Measurements from ENCODE around the gene STIM1. TPM values are rescaled to one million over a fixed set of nuclear protein-coding genes. Genes with fewer than 3 reads are reported as not detected.

STIM1 gene
- total RNA-seq, 1 experiment from 2014 or later = 28.3 TPM

DNA sequence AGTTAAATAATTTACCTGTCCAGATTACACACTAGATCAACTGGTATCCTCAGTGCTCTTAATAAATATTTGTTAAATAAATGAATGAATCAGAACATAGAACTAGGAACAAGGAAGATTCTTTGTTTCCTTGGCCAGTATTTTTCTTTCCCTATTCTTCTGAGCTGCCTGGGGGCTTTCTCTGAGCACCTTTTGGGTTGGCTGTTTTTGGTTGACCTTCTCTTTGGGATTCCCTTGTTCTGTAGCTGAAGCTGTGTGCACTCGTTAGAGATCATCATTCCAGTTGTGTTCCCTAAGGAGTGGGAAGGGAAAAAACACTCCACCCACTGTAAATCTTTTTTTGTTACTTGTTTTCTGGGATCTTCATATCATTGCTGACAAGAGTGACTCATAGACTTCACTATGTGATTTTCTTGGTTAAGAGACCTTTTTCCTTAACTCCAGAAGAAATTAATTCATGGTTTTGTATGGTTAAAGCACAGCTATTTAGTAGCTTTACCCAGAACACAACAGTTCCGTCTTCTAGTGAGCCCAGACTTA lies 84.3 kb downstream of the STIM1 start:
- peaks cover 11% of the 10 kb centered on the region for H3K4me1 ChIP-seq (replicated peaks; ENCODE audit: insufficient read depth)
- peaks cover 3% of the 10 kb centered on the region; the same call in 1 of the 2 replicates for H3F3A ChIP-seq (ENCODE audit: insufficient read depth, low read depth)
- DNase-seq = no peak
- no peaks in the 10 kb centered on the region for H3K9me3 ChIP-seq (ENCODE audit: insufficient read depth, low read depth)
- H3K4me2 ChIP-seq = peak overlapping the region; percentile 1; the same call in 1 of the 2 replicates
- H2AFZ ChIP-seq = no peak overlapping the region
- intact Hi-C loops (cut with micrococcal nuclease; ENCODE audit: unreplicated experiment) = no loop called here
- POLR2A ChIA-PET (ENCODE audit: unreplicated experiment) = no interaction called here
- BruUV-seq (replicated peaks) = no TSS peak
- H3K4me3 ChIP-seq = no peak overlapping the region
- no peaks in the 10 kb centered on the region for H3K36me3 ChIP-seq (ENCODE audit: low read depth)
- no peaks in the 10 kb centered on the region for H3K79me2 ChIP-seq (ENCODE audit: low read depth)
- H3K27ac ChIP-seq = peak overlapping the region; percentile 32; the same call in 1 of the 2 replicates
- CTCF ChIA-PET = no interaction called here
- H3K27me3 ChIP-seq (ENCODE audit: insufficient read depth, low read depth) = no peaks in the 10 kb centered on the region
- no peaks in the 10 kb centered on the region for H3K9me2 ChIP-seq (ENCODE audit: insufficient read depth)
- H4K20me1 ChIP-seq (ENCODE audit: insufficient read depth) = no peaks in the 10 kb centered on the region
- TF ChIP-seq EZH2 (IDR thresholded peaks at IDR 0.05; ENCODE audit: low read depth) = no peak
- TF ChIP-seq, protein P1, sequence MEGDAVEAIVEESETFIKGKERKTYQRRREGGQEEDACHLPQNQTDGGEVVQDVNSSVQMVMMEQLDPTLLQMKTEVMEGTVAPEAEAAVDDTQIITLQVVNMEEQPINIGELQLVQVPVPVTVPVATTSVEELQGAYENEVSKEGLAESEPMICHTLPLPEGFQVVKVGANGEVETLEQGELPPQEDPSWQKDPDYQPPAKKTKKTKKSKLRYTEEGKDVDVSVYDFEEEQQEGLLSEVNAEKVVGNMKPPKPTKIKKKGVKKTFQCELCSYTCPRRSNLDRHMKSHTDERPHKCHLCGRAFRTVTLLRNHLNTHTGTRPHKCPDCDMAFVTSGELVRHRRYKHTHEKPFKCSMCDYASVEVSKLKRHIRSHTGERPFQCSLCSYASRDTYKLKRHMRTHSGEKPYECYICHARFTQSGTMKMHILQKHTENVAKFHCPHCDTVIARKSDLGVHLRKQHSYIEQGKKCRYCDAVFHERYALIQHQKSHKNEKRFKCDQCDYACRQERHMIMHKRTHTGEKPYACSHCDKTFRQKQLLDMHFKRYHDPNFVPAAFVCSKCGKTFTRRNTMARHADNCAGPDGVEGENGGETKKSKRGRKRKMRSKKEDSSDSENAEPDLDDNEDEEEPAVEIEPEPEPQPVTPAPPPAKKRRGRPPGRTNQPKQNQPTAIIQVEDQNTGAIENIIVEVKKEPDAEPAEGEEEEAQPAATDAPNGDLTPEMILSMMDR (conservative IDR thresholded peaks at IDR 0.05) = no peak

DNA sequence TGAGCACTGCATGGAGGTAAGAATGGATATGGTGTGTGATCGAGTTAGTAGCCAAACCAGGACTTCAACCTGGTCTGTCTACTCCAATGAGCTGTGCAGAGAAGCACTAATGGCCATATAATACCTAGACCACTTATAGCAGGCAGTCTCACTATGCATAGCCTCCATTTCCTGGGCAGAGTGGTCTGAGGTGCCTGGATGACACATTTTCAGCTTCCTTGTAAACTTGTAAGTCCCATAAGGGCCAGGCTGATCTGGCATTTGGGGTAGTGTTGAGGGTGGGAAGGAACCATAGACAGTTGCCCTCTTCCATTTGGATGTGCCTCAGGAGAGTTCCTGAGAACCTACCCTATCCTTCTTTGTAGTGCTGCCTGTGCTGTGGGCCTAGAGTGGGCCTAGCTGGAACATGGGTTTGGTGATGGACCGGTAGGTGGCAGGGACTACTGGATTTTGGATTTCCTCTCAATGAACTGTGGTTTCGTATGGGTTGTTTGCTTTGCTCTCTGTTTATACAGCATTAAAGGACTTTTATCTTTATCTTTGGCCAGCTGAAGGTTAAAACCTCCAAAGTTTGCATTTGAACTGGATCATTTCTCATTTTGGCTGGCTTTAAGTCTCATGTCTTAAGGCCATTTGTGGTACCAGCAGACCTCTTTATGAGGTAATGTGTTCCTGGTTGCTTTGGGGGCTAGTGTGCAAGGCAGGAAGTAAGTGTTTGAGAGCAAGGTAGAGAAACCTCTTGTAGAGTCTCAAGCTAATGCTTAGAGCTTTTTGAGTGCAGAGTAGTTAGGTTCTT lies 86.9 kb downstream of the STIM1 start:
- Histone ChIP-seq H3K36me3 (ENCODE audit: low read depth) (no peaks in the 10 kb centered on the region), H3K4me3 (no peak overlapping the region), H4K20me1 (ENCODE audit: insufficient read depth) (no peaks in the 10 kb centered on the region), H3K4me2 (no peak overlapping the region), H3K9me2 (ENCODE audit: insufficient read depth) (no peaks in the 10 kb centered on the region), H3F3A (ENCODE audit: insufficient read depth, low read depth) (peaks cover 3% of the 10 kb centered on the region; the same call in 1 of the 2 replicates), H3K27me3 (ENCODE audit: insufficient read depth, low read depth) (no peaks in the 10 kb centered on the region), H3K9me3 (ENCODE audit: insufficient read depth, low read depth) (no peaks in the 10 kb centered on the region), H3K79me2 (ENCODE audit: low read depth) (no peaks in the 10 kb centered on the region), H3K4me1 (replicated peaks; ENCODE audit: insufficient read depth) (peaks cover 11% of the 10 kb centered on the region), H3K27ac (no peak overlapping the region), H2AFZ (no peak overlapping the region)
- POLR2A ChIA-PET (ENCODE audit: unreplicated experiment) = no interaction called here
- TF ChIP-seq, protein P1 (conservative IDR thresholded peaks at IDR 0.05) = no peak
- no peak for TF ChIP-seq EZH2 (IDR thresholded peaks at IDR 0.05; ENCODE audit: low read depth)
- intact Hi-C loops (cut with micrococcal nuclease; ENCODE audit: unreplicated experiment) = no loop called here
- no peak for DNase-seq
- CTCF ChIA-PET = no interaction called here
- no TSS peak for BruUV-seq (replicated peaks)

DNA sequence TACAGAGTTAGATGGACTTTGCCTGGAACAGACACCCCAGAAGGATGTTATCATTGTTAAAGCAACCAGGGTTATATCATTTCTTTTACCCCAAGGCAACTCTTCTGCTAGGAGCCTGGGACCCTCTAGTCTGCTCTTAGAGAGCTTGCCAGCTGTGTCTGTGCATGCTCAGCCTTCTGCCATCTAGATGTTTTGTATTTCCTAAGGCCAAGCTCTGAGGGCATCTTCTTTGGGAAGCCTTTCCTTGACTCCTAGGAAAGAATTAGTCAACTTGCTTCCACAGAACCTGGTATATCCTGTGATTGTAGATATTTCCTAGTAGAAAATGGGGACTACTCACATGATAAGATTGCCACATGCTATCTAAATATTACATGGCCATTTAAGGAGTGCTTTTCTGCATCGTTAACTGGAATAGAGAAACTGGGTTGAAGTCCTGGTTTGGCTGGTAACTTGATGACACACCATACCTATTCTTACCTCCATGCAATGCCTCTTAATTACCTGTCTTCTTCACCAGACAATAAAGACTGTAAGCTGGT lies 87.6 kb downstream of the STIM1 start:
- H3K4me3 ChIP-seq = no peak overlapping the region
- H4K20me1 ChIP-seq (ENCODE audit: insufficient read depth) = no peaks in the 10 kb centered on the region
- peaks cover 11% of the 10 kb centered on the region for H3K4me1 ChIP-seq (replicated peaks; ENCODE audit: insufficient read depth)
- H2AFZ ChIP-seq = no peak overlapping the region
- H3K9me3 ChIP-seq (ENCODE audit: insufficient read depth, low read depth) = no peaks in the 10 kb centered on the region
- no peaks in the 10 kb centered on the region for H3K27me3 ChIP-seq (ENCODE audit: insufficient read depth, low read depth)
- no peaks in the 10 kb centered on the region for H3K79me2 ChIP-seq (ENCODE audit: low read depth)
- no peak for DNase-seq
- no TSS peak for BruUV-seq (replicated peaks)
- no peak overlapping the region for H3K27ac ChIP-seq
- H3K9me2 ChIP-seq (ENCODE audit: insufficient read depth) = no peaks in the 10 kb centered on the region
- TF ChIP-seq, protein P1 (conservative IDR thresholded peaks at IDR 0.05) = no peak
- no peak for TF ChIP-seq EZH2 (IDR thresholded peaks at IDR 0.05; ENCODE audit: low read depth)
- peaks cover 3% of the 10 kb centered on the region; the same call in 1 of the 2 replicates for H3F3A ChIP-seq (ENCODE audit: insufficient read depth, low read depth)
- H3K4me2 ChIP-seq = no peak overlapping the region
- no peaks in the 10 kb centered on the region for H3K36me3 ChIP-seq (ENCODE audit: low read depth)
- intact Hi-C loops (cut with micrococcal nuclease; ENCODE audit: unreplicated experiment) = no loop called here
- CTCF ChIA-PET = no interaction called here
- POLR2A ChIA-PET (ENCODE audit: unreplicated experiment) = no interaction called here
